HG03571 (cell line): ENCODE results near the gene ERMARD.
"Not testable (repeated sequence)": the region's sequence is repeated elsewhere in the genome, so short reads cannot be mapped to it uniquely, and the experiment has no call there.

Experiments
- ATAC-seq: cut with Tn5 transposase; IDR thresholded peaks from one replicate; pipeline ENCODE4 v1.9.1; 2021; ENCODE audit not compliant: unreplicated experiment

Gene ERMARD

GRCh38 chr6:169738204-169738975, 13.0 kb upstream of the ERMARD start:
- ATAC-seq, result no peak

- no peak for ATAC-seq
These were observed 12.4 kb upstream of the ERMARD start for GRCh38 chr6:169738976-169739529.

GRCh38 chr6:169741344-169741743, 10.1 kb upstream of the ERMARD start:
- ATAC-seq, result no peak

GRCh38 chr6:169745405-169745804, 6.0 kb upstream of the ERMARD start:
- ATAC-seq, result no peak

GRCh38 chr6:169746556-169746955, 4.9 kb upstream of the ERMARD start:
- ATAC-seq, result no peak

GRCh38 chr6:169752074-169752623, 727 bp downstream of the ERMARD start:
- ATAC-seq, result no peak

- no peak for ATAC-seq
These were observed 3.7 kb downstream of the ERMARD start for GRCh38 chr6:169755162-169755561.

GRCh38 chr6:169763308-169763707, 11.9 kb downstream of the ERMARD start:
- no peak for ATAC-seq

GRCh38 chr6:169763881-169764280, 12.5 kb downstream of the ERMARD start:
- ATAC-seq, result no peak

- not testable (repeated sequence) for ATAC-seq
These were observed 14.4 kb downstream of the ERMARD start for GRCh38 chr6:169765789-169766188.

- ATAC-seq, result no peak
These were observed 14.8 kb downstream of the ERMARD start for GRCh38 chr6:169766232-169766631.

GRCh38 chr6:169766921-169767736, 15.7 kb downstream of the ERMARD start:
- ATAC-seq, result no peak

- no peak for ATAC-seq
These were observed 22.9 kb downstream of the ERMARD start for GRCh38 chr6:169774347-169774746.

GRCh38 chr6:169775321-169775720, 23.9 kb downstream of the ERMARD start:
- no peak for ATAC-seq

GRCh38 chr6:169776379-169776778, 25.0 kb downstream of the ERMARD start:
- ATAC-seq, result no peak

GRCh38 chr6:169777896-169778295, 26.5 kb downstream of the ERMARD start:
- ATAC-seq, result no peak

- no peak for ATAC-seq
These were observed 27.2 kb downstream of the ERMARD start for GRCh38 chr6:169778646-169779045.

- no peak for ATAC-seq
These were observed 27.8 kb downstream of the ERMARD start for GRCh38 chr6:169779092-169779815.

GRCh38 chr6:169779896-169780295, 28.5 kb downstream of the ERMARD start:
- no peak for ATAC-seq

- no peak for ATAC-seq
These were observed 29.2 kb downstream of the ERMARD start for GRCh38 chr6:169780571-169781091.

- ATAC-seq, result no peak
These were observed 31.5 kb downstream of the ERMARD start for GRCh38 chr6:169782966-169783365.
